H7 (cell line): ENCODE data around the gene ZBED4. TPM values are rescaled to one million over a fixed set of nuclear protein-coding genes. Genes with fewer than 3 reads are reported as not detected.
A peak's percentile ranks its signal among the peaks of the same experiment; 100 is the strongest.

Source experiments
- DNase-seq: peaks from one replicate; pipeline ENCODE4 v3.0.0; 2012
- H3K27me3 ChIP-seq: 2 replicates; pipeline ENCODE4 v1.6.0; 2011; ENCODE audit warnings: mild to moderate bottlenecking, low read length; ENCODE audit not compliant: control insufficient read depth, insufficient read depth
- H3K36me3 ChIP-seq: replicated peaks from 2 replicates; pipeline ENCODE4 v1.5.1; 2011; ENCODE audit warnings: low read length; ENCODE audit not compliant: control insufficient read depth, insufficient read depth
- H3K4me3 ChIP-seq: 2 replicates; pipeline ENCODE4 v1.5.1; 2011; ENCODE audit warnings: low read depth, mild to moderate bottlenecking, control low read depth, low read length, moderate library complexity; ENCODE audit not compliant: insufficient read depth
- total RNA-seq: library from RNA; depleted of rRNA; stranded (reverse); fragments of >200 nt; shearing (Covaris generic); gene quantifications from 2 replicates; pipeline ENCODE4 v1.2.3, GENCODE V29; 2014

ZBED4 gene
- total RNA-seq, 1 experiment from 2014 or later = 23.1 TPM

GRCh38 chr22:49856343-49856742 lies 2.7 kb downstream of the ZBED4 start:
- no peak overlapping the region for H3K4me3 ChIP-seq
- peak; percentile 46 for DNase-seq
- H3K27me3 ChIP-seq = peaks cover 17% of the 10 kb centered on the region
- no peaks in the 10 kb centered on the region for H3K36me3 ChIP-seq

GRCh38 chr22:49856766-49857618 lies 3.3 kb downstream of the ZBED4 start:
- DNase-seq = peak; percentile 14
- no peaks in the 10 kb centered on the region for H3K36me3 ChIP-seq
- peaks cover 11% of the 10 kb centered on the region for H3K27me3 ChIP-seq
- no peak overlapping the region for H3K4me3 ChIP-seq

GRCh38 chr22:49858827-49859226 lies 5.2 kb downstream of the ZBED4 start:
- Histone ChIP-seq H3K4me3 (no peak overlapping the region), H3K27me3 (no peaks in the 10 kb centered on the region), H3K36me3 (no peaks in the 10 kb centered on the region)
- peak; percentile 10 for DNase-seq

GRCh38 chr22:49861642-49862495 lies 8.2 kb downstream of the ZBED4 start:
- peak; percentile 44 for DNase-seq
- no peak overlapping the region for H3K4me3 ChIP-seq
- no peaks in the 10 kb centered on the region for H3K36me3 ChIP-seq
- H3K27me3 ChIP-seq = no peaks in the 10 kb centered on the region

GRCh38 chr22:49862496-49862776 lies 8.8 kb downstream of the ZBED4 start:
- no peak overlapping the region for H3K4me3 ChIP-seq
- no peaks in the 10 kb centered on the region for H3K36me3 ChIP-seq
- H3K27me3 ChIP-seq = no peaks in the 10 kb centered on the region
- DNase-seq = peak; percentile 16

GRCh38 chr22:49863931-49864330 lies 10.3 kb downstream of the ZBED4 start:
- H3K4me3 ChIP-seq = no peak overlapping the region
- no peaks in the 10 kb centered on the region for H3K36me3 ChIP-seq
- no peaks in the 10 kb centered on the region for H3K27me3 ChIP-seq
- peak; percentile 16 for DNase-seq

GRCh38 chr22:49865156-49865555 lies 11.5 kb downstream of the ZBED4 start:
- Histone ChIP-seq H3K4me3 (no peak overlapping the region), H3K36me3 (no peaks in the 10 kb centered on the region), H3K27me3 (no peaks in the 10 kb centered on the region)
- DNase-seq = no peak

GRCh38 chr22:49866134-49866533 lies 12.5 kb downstream of the ZBED4 start:
- H3K36me3 ChIP-seq = no peaks in the 10 kb centered on the region
- no peak for DNase-seq
- no peak overlapping the region for H3K4me3 ChIP-seq
- no peaks in the 10 kb centered on the region for H3K27me3 ChIP-seq

- H3K4me3 ChIP-seq = no peak overlapping the region
These were observed 13.0 kb downstream of the ZBED4 start for GRCh38 chr22:49866646-49867045.

GRCh38 chr22:49867303-49868265 lies 13.9 kb downstream of the ZBED4 start:
- no peak overlapping the region for H3K4me3 ChIP-seq
- H3K36me3 ChIP-seq = no peaks in the 10 kb centered on the region
- DNase-seq = peak; percentile 48
- no peaks in the 10 kb centered on the region for H3K27me3 ChIP-seq

More at GRCh38 chr22:49866646-49867045, 13.0 kb downstream of the ZBED4 start:
- Histone ChIP-seq H3K27me3 (no peaks in the 10 kb centered on the region), H3K36me3 (no peaks in the 10 kb centered on the region)
- peak; percentile 55 for DNase-seq

GRCh38 chr22:49869086-49869830 lies 15.6 kb downstream of the ZBED4 start:
- Histone ChIP-seq H3K4me3 (no peak overlapping the region), H3K36me3 (no peaks in the 10 kb centered on the region), H3K27me3 (no peaks in the 10 kb centered on the region)
- no peak for DNase-seq

- no peak overlapping the region for H3K4me3 ChIP-seq
- H3K27me3 ChIP-seq = no peaks in the 10 kb centered on the region
- no peak for DNase-seq
- no peaks in the 10 kb centered on the region for H3K36me3 ChIP-seq
These were observed 16.4 kb downstream of the ZBED4 start for GRCh38 chr22:49869845-49870712.

GRCh38 chr22:49871482-49871881 lies 17.8 kb downstream of the ZBED4 start:
- H3K4me3 ChIP-seq = no peak overlapping the region
- no peaks in the 10 kb centered on the region for H3K36me3 ChIP-seq
- H3K27me3 ChIP-seq = no peaks in the 10 kb centered on the region
- DNase-seq = no peak
